ENCODE measurements around the gene TNP2.

Gene TNP2

GRCh38 chr16:11255737-11256660 is 13.1 kb downstream of the TNP2 start, which contains the start of gene SOCS1:
SOCS1 (minus strand) TSS chr16:11256204; CDS start chr16:11255478, 726 bp downstream.
- peak; percentile 20 to 84 (median 70) for DNase-seq

DNA sequence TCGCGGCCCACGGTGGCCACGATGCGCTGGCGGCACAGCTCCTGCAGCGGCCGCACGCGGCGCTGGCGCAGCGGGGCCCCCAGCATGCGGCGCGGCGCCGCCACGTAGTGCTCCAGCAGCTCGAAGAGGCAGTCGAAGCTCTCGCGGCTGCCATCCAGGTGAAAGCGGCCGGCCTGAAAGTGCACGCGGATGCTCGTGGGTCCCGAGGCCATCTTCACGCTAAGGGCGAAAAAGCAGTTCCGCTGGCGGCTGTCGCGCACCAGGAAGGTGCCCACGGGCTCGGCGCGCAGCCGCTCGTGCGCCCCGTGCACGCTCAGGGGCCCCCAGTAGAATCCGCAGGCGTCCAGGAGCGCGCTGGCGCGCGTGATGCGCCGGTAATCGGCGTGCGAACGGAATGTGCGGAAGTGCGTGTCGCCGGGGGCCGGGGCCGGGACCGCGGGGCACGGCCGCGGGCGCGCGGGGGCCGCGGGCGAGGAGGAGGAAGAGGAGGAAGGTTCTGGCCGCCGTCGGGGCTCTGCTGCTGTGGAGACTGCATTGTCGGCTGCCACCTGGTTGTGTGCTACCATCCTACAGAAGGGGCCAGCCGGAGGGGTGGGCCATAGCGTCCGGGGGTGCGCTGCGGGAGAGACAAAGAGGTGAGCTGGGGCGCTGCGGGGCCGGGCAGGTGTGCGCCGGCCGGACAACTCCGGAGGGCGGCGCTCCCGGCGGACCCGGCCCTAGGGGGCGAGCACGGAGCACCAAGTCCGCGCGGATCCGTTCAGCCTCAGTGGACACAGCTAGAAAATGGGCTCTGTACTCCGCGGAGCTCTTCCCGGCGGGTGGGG is 14.0 kb downstream of the TNP2 start:
- DNase-seq, result peak in 3 of 14 donors; percentile 16 to 50 (median 30)

GRCh38 chr16:11253995-11254912 is 14.9 kb downstream of the TNP2 start:
- no peak for DNase-seq

DNA sequence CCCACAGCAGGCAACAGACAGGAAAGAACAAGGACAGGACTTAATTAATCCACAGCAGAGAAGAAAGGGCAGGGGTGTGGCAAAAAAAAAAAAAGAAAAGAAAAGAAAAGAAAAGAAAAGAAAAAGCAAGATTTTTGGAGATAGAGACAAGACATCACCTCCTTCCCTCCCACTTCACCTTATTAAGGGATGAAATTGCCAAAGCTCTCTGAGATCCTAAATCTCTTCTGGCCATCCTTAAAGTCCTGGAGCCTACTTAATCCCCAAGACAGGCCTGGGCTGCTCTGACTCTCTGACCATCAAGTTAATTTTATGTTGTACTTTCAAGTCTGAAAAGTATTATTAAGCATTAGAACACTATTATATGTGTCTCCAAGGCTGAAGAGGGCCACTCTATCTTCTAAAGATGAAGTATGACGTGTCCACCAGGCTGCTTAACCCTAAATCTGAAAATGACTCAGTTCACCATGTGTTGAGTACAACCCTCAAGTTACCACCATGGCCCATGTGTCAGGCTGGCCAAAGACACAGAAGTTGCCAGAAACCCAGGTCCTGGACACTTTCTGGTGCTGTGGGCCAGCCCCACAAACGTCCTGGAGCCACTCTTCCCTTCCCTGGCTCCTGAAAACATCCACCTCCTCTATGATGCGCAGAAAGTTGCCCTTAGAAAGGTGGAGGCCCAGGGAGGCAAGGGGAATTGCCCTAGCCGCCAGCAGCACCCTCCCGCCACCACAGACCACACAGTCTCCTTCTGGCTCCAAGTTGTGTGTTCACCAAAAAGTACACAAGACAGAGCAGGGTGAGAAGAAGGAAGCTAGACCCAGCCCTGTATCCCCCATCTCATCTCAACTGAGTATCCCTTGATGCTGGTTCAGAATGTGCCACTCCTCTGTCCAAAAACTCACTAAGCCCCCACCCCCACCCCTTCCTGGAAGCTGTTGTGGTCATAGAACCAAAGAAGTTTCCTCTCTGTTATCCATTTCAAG is 15.8 kb downstream of the TNP2 start:
- no peak for DNase-seq

DNA sequence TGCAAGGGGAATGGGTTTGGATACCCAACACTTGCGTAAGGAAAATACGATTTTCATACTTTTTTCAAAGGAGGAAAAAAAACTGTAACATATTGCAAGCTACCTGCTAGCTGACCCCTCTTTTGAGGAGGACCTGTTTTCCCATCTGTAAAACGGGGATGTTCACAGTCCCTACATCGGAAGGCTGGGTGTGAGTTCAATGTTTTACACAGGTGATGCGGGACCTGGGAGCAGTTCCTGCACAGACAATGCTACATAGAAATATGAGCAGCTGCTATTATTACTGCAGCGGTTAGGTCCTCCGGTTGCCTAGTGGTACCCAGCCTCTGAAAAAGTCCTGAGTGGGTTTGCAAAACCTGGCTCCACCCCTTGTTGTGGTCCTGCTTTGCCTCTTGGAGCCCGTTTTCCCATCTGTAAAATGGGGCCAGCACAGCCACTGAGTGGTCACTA is 16.6 kb downstream of the TNP2 start:
- DNase-seq, result no peak

- no peak for DNase-seq
These were observed 17.3 kb downstream of the TNP2 start for GRCh38 chr16:11251525-11252481.

DNA sequence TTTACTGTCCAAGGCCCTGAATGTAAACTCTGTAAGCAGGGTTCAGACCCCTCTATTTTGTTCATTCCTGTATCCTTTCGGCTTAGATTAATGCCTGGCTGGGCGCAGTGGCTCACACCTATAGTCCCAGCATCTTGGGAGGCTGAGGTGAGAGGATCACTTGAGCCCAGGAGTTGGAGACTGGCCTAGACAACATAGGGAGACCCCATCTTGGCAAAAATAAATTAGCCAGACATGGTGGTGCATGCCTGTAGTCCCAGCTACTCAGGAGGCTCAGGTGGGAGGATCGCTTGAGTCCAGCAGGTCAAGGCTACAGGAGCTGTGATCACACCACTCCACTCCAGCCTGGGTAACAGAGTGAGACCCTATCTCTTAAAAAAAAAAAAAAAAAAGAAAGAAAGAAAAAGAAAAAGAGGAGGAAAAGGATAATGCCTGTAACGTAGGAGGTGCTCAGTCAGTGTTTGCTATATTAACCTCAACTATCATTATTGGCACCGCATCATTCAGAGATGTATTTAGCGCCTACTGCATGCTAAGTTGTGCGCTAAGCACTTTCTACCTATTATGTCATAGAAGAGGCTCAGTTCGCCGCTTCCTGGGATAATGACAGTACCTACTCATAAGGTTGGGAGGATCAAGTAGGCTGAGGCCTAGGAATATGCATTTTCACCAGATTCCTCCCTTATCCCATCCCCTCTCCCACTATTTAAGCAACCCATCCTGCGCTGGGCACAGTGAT is 18.2 kb downstream of the TNP2 start:
- no peak for DNase-seq

DNA sequence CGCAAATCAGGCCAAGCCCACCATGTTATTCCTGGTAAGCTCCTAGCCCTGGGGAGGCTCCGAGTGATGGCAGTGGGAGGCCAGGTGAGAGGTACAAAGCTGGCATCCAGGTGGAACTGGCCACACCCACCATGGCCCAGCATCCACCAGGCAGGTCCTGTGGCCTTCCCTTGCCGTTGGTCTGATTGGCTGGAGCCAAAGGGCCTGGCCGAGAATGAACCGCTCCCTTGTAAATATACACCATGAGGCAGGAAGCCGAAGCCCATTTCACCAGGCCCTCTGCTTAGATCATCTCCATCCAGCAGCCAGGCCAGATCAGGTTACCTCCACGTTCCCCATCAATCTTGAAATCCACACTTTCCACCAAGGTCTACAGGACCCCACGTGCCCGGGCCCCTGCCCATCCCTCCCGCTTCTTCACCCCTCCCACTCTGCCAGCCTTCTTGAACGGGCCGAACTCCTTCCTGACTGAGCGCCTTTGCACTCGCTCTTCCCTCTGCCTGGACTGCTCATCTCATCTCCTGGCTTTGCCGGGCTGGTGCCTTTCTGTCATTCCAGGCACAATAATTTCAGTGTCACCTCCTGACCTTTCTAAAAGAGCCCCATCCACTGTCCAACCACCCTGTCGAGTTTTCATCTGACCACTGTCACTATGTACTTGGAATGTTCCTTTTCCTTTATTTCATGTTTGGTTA is 18.9 kb downstream of the TNP2 start:
- no peak for DNase-seq

DNA sequence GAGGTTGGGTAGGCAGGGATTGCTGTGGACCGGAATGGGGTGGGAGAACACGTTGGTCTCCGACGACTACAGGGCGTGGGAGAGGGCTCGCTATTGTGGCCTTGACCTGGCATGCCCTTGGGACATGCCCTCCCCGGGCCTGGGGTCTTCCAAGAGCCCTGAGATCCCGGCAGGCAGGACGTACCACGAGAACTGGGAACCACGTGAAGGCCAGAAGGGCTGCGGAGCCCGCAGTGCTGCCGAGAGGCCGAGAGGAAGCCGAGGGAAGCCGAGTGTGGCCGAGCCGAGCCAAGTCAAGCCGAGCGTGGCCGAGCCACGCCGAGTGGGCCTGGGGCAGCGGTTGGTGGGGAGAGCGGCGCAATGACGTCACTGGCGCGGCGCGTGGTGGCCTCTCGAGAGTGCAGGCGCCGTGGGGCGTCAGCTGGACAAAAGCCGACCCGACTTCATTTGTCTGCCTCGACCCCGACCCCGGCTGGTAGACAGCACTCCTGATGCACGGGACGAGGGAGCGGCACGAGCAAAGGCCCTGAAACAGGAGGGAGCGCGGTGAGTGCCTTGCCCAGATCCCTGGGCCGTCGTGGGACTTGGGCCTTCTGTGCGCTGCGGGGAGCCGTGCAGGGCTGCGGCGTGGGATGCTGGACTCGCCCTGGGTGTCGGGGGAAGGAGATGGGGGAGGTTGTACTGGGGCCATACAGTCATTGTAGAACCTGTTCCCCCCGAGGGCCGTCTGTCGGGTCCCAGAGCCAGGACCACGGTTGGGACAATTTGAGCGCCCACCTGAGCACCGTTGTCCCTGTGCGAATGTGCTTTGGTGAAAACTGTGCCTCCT is 19.7 kb downstream of the TNP2 start:
- DNase-seq, result no peak

DNA sequence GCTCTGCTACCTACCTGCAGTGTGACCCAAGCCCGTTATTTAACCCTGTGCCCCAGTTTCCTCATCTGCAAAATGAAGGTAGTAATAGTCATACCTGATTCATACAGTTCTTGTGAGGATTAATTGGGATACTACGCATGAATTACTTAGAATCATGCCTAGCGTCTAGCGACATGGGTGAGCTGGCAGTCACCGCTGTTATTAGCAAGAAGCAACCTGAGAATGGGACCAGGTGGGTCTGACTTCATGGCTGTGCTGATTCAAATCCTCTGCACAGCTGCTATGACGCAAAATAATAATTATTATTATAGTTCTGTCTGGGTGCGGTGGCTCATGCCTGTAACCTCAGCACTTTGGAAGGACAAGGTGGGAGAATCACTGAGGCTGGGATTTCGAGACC is 21.0 kb downstream of the TNP2 start:
- DNase-seq, result no peak

GRCh38 chr16:11245988-11246387 is 23.1 kb downstream of the TNP2 start:
- DNase-seq, result no peak

- DNase-seq, result no peak
These were observed 23.8 kb downstream of the TNP2 start for GRCh38 chr16:11245222-11245737.

GRCh38 chr16:11242658-11243057 is 26.5 kb downstream of the TNP2 start:
- DNase-seq, result peak in 1 of 14 donors; percentile 83

- no peak for DNase-seq
These were observed 27.5 kb downstream of the TNP2 start for GRCh38 chr16:11241480-11242204.

GRCh38 chr16:11240636-11241473 is 28.3 kb downstream of the TNP2 start:
- DNase-seq, result peak in 1 of 14 donors; percentile 19

All from C1 segment of cervical spinal cord (tissue), 14 donors.